Fibroblast of the aortic adventitia (primary cell): ENCODE measurements around the gene ANAPC4. TPM values are rescaled to one million over a fixed set of nuclear protein-coding genes. Genes with fewer than 3 reads are reported as not detected.

ENCODE experiments used
- DNase-seq: peaks from one replicate; pipeline ENCODE4 v3.0.0-alpha.2; 2010; ENCODE audit warnings: low read depth
- H3K4me3 ChIP-seq: 2 replicates; pipeline ENCODE4 v1.5.1; 2011; ENCODE audit warnings: low read depth, mild to moderate bottlenecking, control low read depth, low read length, moderate library complexity
- CTCF ChIP-seq: IDR thresholded peaks from 2 replicates; pipeline ENCODE4 v1.5.1; 2011; ENCODE audit warnings: mild to moderate bottlenecking, low read length, control low read depth, inconsistent platforms; ENCODE audit not compliant: insufficient read depth
- total RNA-seq: library from RNA; depleted of rRNA; stranded (reverse); fragments of >200 nt; gene quantifications from 2 replicates; pipeline ENCODE4 v1.2.3, GENCODE V29; 2012; ENCODE audit warnings: low replicate concordance

The ANAPC4 gene
- total RNA-seq, 1 donor = 35.2 TPM

DNA sequence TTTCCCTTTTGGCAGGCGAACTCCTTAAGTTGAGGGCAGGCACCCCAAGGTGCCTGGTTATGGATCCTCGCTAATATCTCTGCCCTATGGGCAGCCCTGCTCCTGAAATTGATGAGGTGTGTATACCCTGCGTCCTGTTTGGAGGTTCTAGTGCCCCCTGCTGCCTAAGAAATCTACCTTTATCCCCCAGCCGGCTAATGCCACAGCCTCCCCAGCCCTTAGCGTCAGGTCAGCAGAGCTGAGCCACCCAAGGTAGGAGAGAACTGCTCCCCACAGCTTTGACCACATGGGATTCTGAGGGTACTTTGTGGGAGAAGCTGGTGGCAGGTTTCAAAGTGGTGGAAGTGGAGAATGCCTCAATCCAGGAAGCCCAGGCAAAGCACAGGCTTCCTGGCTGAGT lies 50.8 kb downstream of the ANAPC4 start:
- H3K4me3 ChIP-seq = no peak overlapping the region
- no peak for TF ChIP-seq CTCF
- DNase-seq = no peak

DNA sequence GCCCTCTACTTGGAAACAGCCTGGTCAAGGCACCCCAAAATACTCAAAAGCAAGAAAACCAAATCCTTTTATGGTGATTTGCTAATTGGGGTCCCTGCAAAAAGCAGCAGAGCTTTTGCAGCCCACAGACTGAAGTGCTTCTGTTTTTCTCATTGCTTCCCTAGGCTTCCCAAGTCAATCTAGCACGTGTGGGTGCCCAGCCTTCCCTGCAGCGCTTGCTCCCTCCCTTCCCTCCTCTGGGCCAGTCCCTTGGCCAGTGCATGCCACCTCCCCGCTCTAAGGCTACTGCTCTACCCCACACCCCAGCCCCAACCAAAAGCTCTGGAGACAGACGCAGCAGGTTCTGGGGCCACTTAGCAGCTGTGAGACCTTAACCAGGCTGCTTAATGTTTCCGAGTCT lies 53.6 kb downstream of the ANAPC4 start:
- no peak for DNase-seq
- no peak for TF ChIP-seq CTCF
- H3K4me3 ChIP-seq = no peak overlapping the region

GRCh38 chr4:25433966-25434827 lies 57.1 kb downstream of the ANAPC4 start:
- DNase-seq = no peak
- no peak overlapping the region for H3K4me3 ChIP-seq
- no peak for TF ChIP-seq CTCF

- no peak for DNase-seq
- no peak for TF ChIP-seq CTCF
- no peak overlapping the region for H3K4me3 ChIP-seq
Measured at GRCh38 chr4:25437926-25438325, 60.9 kb downstream of the ANAPC4 start.

DNA sequence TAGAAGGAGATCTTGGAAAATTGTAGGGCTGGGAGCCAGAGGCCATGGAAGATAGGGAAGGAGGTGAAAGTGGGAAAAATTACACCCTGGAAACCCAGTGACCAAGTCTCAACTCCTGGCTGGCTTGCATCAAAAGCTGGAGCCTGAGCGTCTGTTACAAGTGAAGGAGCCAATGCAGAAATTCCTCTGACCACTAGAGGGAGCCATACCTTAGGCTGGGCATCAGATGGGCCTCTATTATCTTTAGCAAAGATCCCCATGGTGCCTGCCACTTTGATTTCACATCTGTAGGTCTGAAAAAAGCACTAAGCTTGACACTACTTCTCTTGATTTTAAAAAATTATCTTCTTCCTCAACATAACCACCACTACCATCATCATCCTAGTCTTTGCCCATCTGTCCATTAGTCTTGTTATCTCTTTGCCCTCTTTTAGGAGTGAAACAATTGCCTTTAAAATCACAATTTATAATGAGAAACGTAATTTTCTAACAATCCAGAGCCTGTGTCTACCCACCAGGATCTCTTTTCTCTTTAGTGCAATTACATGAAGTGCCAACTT lies 62.9 kb downstream of the ANAPC4 start:
- peak; percentile 99 for TF ChIP-seq CTCF
- no peak overlapping the region for H3K4me3 ChIP-seq
- peak; percentile 90 for DNase-seq

DNA sequence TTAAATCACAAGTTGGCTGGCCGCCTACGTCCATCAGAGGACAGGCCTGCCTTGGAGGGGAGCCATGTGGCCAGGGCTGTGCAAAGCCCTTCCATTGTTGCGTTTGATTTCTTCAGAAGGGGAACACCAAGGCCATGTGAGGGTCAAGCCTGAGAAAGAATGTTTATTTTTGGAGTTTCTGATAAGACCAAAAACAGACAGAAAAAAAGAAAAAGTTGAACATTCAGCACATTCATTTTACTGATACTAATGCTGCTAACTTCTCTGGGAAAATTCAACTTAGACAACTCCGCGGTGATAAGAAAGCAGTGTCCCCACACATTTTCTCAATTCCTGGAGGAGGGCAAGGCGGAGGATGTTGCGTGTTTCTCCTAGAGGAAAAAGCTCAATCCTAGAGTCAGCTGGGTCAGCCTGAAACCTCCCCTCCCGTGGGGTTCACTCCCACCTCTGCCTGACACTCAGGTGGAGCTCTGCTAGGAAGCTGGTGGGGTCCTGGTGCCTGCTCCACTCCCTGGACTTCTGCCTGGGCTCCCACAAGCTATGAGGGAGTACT lies 63.5 kb downstream of the ANAPC4 start:
- TF ChIP-seq CTCF = no peak
- DNase-seq = peak; percentile 92
- no peak overlapping the region for H3K4me3 ChIP-seq
